Islet precursor cell (in vitro differentiated cells): ENCODE measurements around the gene WDR70.
A peak's percentile ranks its signal among the peaks of the same experiment; 100 is the strongest.
"Not testable (repeated sequence)": the region's sequence is repeated elsewhere in the genome, so short reads cannot be mapped to it uniquely, and the experiment has no call there.

Source experiments
- DNase-seq: peaks from one replicate; pipeline ENCODE4 v3.0.0-alpha.2; 2018

The WDR70 gene

DNA sequence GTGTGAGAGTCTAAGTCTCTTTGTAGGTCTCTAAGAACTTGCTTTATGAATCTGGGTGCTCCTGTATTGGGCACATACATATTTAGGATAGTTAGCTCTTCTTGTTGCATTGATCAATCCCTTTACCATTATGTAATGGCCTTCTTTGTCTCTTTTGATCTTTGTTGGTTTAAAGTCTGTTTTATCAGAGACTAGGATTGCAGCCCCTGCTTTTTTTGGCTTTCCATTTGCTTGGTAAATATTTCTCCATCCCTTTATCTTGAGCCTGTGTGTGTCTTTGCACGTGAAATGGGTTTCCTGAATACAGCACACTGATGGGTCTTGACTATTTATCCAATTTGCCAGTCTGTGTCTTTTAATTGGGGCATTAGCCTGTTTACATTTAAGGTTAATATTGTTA is 275.4 kb downstream of the WDR70 start:
- not testable (repeated sequence) for DNase-seq

DNA sequence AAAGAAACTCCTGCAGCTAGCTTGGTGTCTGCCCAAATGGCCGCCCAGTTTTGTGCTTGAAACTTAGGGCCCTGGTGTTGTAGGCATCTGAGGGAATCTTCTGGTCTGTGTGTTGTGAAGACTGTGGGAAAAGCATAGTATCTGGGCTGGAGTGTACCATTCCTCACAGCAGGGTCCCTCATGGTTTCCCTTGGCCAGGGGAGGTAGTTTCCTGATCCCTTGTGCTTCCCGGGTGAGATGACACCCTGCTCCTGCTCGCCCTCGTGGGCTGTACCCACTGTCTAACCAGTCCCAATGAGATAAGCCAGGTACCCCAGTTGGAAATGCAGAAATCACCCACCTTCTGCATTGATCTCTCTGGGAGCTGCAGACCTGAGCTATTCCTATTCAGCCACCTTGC is 277.9 kb downstream of the WDR70 start:
- no peak for DNase-seq

DNA sequence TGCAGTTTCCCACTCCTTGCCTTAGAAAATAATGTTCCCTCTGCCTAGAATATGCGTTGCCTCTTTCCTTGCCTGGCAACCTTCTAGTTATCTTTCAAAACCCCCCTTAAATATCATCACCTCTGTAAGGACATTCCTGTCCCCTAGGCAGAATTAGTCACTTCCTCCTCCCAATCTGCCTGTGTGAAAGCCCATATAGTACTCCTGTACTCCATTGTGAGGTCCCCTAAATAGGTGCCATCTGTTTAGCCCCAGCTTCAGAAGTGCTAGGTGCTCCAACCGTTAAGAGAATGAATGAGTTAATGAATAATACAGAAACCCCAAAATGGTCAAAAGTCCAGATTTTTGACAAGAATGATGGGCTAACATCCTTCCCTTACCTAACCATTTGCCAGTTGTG is 279.3 kb downstream of the WDR70 start:
- DNase-seq: no peak

DNA sequence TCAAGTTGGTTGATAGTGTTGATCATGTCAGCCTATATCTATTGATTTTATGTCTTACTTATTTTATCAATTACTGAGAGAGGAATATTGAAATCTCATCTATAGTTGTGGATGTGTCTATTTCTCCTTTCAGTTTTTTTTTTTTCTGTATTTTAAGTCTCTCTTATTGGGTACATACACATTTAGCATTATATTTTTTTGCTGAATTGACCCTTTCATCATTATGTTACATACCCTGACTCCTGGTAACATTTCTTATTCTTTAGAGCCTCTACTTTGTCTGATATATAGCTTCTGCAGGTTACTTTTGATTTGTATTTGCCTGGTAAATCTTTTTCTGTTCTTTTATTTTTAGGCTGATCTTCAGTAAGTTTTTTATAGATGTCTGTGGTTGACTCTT is 281.2 kb downstream of the WDR70 start:
- DNase-seq: no peak

DNA sequence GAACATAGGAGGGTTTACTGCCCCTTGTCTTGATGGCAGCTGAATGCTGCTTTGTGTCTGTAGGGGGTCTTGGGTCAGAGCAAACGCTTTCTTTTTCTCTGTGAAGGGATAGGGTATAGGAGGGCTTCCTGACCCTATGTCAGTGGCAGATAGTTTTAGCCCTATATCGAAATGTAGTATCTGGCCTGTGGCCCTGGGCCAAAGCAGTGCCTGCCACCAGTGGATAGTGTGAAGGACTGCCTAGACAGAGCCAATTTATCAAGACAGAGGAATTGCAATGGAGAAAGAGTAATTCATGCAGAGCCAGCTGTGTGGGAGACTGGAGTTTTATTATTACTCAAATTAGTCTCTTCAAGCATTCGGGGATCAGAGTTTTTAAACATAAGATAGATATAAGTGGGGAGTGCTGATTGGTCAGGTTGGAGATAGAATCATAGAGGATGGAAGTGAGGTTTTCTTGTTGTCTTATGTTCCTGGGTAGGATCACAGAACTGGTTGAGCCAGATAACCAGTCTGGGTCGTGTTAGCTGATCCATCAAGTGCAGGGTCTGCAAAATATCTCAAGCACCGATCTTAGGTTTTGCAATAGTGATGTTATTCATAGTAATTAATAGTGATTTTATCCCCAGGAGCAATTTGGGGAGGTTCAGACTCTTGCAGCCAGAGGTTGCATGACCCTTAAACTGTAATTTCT is 282.3 kb downstream of the WDR70 start:
- no peak for DNase-seq

DNA sequence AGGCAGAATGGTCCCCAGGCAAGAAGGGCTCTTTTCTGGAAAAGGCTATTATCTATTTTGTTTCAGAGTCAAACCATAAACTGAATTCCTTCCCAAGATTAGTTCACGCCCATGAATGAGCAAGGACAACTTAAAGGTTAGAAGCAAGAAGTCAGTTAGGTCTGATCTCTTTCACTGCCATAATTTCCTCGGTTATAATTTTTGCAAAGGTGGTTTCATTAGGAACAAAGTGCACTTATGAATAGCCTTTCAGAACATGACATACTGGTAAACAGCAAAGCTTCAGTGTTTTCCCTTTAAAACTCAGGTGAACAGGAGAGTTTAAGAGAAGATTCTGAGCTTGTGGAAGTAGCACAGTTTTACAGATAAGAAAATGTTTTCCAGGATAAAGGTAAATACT is 282.8 kb downstream of the WDR70 start:
- no peak for DNase-seq

DNA sequence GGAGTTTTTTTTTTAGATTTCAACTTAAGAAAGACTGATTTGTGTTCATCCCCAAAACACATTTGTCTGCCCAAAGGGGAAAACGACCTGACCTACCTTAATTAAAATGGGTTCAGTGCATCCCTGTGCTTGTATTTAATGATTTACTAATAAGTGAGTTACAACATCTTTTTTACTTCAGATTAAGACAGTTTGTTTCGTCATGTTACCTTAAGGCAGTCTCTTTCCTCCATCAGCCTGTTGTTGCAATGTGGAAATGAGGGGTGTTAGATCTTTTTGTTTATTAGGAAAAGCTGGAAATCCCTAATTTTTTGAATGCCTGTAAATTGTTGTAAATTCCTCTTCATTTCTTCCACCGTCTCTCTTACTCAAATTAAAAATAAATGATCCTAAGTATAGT is 283.2 kb downstream of the WDR70 start:
- no peak for DNase-seq

DNA sequence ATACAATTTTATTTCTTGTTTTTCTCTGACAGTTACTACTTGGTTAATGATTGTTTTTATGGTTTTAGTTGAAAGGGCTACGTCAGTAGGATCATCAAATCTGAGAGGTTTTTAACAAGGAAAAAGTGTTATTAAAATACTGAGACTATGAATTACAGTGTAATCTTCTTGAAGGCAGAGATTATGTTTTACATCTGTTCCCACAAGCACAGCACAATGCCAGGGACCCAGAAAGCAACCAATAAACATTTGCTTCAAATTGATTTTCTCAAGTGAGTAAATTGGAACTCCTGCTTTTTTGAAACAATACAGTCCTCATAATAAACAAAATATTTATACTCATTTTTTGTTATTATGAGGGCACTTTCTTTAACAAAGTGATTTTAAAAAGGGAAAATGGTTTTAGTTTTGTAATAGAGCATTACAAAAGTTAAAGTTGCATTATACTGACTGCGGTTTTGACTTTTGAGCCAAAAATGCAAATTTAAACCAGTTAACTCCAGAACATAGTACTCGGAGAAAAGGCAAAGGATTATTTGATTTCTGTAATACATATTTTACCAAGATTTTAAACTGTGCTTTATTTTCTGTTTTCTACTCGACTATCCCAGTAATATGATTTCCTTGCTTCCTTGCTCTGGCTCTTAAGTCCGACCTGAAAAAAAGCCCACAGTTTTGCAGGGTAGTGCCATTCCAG is 283.8 kb downstream of the WDR70 start:
- no peak for DNase-seq

DNA sequence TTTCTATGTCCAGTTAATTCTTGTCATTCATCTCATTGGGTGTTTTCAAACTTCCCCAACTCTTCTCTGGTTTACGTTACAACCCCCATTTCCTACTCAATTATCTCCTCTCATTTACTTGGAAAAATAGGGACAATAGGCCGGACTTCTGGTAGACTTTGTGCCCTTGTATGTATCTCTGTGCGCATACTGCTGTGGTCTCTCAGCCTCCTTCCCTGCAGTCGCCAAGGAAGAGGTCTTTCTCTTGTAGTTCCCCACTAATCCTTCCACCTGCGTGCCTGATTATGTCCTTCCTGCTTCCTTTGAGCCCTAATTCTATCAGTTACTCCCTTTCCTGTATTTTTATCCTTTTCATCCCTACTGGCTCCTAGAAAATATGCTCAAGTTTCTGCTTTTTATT is 284.4 kb downstream of the WDR70 start:
- no peak for DNase-seq

DNA sequence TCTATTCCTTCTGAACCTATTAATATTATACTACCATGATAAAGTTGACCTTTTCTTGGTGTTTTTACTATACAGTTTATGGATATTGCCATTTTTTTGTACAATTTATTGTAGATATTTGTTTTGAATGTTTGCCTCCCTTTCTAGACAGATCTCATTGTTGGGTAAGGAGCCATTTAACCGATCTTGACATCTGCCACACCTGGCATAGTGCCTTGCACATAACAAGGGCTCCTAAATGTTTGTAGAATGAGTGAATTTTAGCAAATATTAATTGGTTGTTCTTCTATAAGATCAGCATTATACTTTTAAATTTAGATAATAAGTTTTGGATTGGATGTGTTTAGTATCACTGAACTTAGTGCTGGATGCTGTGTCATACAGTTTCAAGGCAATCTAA is 285.4 kb downstream of the WDR70 start:
- DNase-seq: no peak

DNA sequence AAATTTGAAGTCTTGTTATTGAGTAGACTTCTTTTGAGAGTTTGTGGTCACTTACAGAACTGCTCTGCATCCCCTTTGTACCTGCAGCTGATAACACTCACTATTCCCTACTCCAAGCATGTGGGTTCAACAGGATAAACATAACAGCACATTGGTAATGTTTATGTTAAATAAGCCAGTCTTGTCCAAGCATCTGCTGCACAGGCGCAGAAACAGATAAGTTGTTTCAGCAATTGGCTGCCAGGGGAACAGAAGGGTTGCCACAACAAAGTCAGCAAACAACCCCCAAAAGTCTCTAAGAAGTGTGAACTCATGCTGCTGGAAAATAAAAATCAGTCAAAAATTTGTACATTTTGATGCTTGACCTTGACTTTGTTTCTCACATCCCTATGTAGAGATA is 286.2 kb downstream of the WDR70 start:
- no peak for DNase-seq

DNA sequence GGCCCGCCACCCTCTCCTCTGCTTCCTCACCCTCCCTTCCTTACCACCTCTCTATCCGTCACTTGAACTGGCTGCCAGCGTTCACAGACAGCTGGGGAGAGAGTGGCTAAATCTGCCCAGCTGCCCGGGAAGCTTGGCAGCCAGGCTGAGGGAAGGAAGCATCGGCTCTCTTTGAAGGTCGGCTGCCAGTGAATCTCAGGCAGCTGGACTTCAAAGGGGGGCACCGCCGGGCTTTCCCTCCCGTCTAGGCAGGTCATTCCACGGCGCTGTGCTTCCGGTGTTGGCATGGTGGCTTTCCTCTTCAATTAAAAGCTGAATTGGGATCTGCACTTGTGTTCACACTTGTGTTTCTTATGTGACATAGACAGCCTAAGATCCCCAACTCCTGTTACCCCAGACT is 286.8 kb downstream of the WDR70 start:
- no peak for DNase-seq

DNA sequence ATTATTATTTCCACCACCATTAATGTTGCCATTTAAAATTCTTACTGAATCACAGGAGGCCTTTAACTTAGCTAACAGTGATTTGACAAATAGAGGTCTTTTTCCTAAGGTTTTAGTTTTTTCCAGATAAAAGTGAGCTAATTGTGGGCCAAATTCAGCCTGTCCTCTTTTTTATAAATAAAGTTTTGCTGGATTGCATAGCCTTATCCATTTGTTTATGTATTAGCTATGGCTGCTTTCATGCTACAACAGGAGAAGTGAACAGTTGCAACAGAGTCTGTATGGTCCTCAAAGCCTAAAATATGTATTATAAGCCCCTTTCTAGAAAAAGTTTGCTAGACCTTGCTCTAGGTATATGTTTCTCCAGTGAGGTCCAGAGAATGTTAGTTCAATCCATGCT is 288.3 kb downstream of the WDR70 start:
- DNase-seq: no peak

DNA sequence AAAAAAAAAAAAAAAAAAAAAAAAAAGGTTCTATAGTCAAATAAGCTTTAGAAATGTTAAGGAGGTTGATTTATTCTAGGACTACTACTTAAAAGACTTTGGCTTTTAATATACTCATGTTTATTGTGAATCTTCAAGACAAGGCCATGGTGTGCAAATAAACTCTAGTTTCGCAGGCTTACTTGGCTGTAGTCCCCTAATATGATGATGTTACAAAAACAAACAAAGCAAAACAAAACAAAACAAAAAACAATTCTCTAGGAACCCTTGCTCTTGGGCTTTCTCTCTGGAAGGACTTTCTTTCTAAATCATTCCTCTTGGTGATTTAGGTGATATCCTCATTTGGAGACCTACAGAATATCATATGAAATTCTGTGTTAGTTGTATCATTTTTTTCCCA is 288.7 kb downstream of the WDR70 start:
- no peak for DNase-seq

DNA sequence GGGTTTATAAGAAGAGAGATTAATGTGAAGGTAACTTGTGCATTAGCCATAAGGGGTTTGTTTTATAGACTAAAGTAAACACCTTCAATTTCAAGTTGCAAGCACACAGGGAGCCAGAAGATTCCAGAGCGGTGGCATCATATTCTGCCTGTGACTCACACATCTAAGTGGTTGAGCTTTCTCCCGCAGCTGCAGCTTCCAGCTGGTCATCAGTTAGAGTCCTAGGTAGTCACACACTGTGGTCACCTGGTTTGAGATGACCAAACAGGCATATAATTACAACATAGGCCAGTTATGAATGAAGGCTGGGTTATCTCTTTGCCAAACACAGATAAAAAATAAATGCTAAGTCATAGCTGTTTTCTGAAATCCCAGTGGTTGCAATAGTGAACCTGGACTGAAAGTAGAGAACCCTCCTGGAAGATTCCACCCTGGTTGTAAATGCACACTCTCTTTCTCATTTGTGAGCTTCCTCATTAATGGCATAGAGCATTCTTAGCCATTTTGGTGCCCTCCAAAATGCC is 289.5 kb downstream of the WDR70 start:
- peak; percentile 93 for DNase-seq

DNA sequence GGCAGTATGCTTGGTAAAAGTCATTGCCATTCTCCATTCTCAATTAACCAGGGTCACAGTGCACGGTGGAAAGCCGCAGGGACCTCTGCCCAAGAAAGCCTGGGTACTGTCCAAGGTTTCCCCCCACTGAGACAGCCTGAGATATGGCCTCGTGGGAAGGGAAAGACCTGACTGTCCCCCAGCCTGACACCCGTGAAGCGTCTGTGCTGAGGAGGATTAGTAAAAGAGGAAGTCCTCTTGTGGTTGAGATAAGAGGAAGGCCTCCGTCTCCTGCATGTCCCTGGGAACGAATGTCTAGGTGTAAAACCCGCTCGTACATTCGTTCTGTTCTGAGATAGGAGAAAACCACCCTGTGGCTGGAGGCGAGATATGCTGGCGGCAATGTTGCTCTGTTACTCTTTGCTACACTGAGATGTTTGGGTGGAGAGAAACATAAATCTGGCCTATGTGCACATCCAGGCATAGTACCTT is 293.0 kb downstream of the WDR70 start:
- peak; percentile 73 for DNase-seq

DNA sequence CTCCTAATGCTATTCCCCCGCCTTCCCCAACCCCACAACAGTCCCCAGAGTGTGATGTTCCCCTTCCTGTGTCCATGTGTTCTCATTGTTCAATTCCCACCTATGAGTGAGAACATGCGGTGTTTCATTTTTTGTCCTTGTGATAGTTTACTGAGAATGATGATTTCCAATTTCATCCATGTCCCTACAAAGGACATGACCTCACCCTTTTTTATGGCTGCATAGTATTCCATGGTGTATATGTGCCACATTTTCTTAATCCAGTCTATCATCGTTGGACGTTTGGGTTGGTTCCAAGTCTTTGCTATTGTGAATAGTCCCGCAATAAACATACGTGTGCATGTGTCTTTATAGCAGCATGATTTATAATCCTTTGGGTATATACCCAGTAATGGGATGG is 295.2 kb downstream of the WDR70 start:
- not testable (repeated sequence) for DNase-seq

DNA sequence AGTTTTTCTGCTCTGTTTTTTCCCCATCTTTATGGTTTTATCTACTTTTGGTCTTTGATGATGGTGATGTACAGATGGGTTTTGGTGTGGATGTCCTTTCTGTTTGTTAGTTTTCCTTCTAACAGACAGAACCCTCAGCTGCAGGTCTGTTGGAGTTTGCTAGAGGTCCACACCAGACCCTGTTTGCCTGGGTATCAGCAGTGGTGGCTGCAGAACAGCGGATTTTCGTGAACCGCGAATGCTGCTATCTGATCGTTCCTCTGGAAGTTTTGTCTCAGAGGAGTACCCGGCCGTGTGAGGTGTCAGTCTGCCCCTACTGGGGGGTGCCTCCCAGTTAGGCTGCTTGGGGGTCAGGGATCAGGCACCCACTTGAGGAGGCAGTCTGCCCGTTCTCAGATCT is 300.2 kb downstream of the WDR70 start:
- DNase-seq: not testable (repeated sequence)

DNA sequence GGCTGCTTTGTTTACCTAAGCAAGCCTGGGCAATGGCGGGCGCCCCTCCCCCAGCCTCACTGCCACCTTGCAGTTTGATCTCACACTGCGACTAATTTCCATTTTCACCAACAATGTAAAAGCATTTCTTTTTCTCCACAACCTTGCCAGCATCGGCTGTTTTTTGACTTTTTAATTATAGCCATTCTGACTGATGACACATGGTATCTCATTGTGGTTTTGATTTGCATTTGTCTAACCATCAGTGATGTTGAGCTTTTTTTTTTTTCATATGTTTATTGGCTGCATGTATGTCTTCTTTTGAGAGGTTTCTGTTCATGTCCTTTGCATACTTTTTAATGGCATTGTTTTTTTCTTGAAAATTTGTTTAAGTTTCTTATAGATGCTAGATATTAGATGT is 300.8 kb downstream of the WDR70 start:
- DNase-seq: not testable (repeated sequence)

DNA sequence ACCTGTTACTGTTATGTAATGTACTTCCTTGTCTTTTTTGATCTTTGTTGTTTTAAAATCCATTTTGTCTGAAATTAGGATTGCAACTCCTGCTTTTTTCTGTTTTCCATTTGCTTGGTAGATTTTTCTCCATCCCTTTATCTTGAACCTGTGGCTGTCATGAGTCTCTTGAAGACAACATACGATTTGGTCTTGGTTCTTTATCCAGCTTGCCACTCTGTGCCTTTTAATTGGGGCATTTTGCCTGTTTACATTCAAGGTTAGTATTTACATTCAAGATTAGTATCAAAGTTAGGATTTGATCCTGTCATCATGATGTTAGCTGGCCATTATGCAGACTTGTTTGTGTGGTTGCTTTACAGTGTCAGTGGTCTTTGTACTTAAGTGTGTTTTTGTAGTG is 304.0 kb downstream of the WDR70 start:
- DNase-seq: no peak

DNA sequence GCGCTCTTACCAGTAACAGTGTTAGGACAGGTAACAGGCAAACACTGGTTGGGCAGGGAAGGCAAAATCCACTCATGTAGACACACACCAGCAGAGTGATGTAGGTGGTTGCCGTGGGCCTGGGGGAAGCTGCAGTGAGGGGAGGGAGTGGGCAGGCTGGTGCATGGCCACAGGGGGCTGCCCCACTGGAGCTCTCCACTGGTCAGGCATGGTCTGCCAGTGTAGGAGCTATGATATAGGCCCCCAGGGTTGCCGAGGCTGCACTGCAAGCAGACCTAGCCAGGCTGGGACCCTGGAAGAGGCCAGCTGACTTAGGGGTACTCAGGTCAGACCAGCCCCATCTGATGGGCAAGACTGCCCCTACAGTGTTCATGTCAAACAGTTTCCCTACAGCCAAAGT is 306.1 kb downstream of the WDR70 start:
- no peak for DNase-seq

DNA sequence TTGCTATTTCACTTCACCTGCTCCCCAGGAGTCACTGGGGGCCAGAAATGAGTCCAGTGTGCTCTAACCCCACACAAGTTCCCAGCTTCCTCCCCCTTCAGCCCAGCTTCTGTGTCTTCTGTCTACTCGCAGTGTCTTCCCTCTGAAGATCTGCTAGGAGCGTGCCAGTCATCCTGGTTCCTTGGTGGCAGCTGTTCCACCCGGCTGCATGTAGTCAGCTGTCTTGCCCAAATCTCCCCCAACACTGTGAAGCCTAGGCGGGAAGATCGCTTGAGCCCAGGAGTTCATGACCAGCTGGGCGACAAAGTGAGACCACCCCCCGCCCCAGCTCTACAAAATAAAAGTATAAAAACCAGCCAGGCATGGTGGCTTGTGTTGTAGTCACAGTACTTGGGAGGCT is 306.7 kb downstream of the WDR70 start:
- DNase-seq: no peak

DNA sequence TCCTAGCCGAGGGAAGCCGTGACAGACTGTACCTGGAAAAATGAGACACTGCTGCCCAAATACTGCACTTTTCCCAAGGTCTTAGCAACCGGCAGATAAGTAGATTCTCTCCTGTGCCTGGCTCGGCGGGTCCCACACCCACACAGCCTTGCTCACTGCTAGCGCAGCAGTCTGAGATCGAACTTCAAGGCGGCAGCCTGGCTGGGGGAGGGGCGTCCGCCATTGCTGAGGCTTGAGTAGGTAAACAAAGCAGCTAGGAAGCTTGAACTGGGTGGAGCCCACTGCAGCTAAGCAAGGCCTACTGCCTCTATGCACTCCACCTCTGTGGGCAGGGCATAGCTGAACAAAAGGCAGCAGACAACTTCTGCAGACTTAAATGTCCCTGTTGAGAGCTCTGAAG is 309.8 kb downstream of the WDR70 start:
- DNase-seq: not testable (repeated sequence)

DNA sequence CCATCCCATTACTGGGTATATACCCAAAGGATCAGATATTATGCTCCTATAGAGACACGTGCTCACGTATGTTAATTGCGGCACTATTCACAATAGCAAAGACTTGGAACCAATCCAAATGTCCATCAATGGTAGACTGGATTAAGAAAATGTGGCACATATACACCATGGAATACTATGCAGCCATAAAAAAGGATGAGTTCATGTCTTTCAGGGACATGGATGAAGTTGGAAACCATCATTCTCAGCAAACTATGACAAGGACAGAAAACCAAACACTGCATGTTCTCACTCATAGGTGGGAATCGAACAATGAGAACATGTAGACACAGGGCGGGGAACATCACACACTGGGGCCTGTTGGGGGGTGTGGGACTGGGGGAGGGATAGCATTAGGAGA is 315.2 kb downstream of the WDR70 start:
- not testable (repeated sequence) for DNase-seq

DNA sequence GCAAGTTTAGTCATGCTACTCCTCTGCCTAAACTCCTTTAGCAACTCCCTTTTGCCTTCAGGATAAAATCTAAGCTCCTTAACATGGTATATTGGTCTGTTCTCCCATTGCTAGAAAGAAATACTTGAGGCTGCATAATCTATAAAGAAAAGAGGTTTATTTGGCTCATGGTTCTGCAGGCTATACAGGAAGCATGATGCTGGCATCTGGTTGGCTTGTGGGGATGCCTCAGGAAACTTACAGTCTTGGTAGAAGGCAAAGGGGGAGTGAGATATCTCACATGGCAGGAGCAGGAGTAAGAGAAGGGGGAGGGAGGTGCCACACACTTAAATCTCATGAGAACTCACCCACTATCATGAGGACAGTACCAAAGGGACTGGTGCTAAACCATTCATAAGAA is 315.7 kb downstream of the WDR70 start:
- DNase-seq: no peak
